ENCODE results near the gene SPIN2A. TPM values are rescaled to one million over a fixed set of nuclear protein-coding genes. Genes with fewer than 3 reads are reported as not detected.

SPIN2A gene
- total and polyA plus RNA-seq, 10 of the 15 experiments (the other 5 are each of a cell fraction or from before 2014, with no cell fraction given), result 0.09 to 0.45 (median 0.34) TPM; not detected in 1

- Histone ChIP-seq H3K36me3 (ENCODE audit: control insufficient read depth in 2 of 2, insufficient read depth in 2 of 2, low read length in 1 of 2) (no peaks in the 10 kb centered on the region), H3K4me2 (ENCODE audit: control insufficient read depth, insufficient read depth) (no peak overlapping the region), H3K4me3 (no peak overlapping the region), H3K27ac (ENCODE audit: control insufficient read depth, insufficient read depth) (no peak overlapping the region), H3K9me3 (replicated peaks; ENCODE audit: control insufficient read depth, insufficient read depth, low read length) (no peaks in the 10 kb centered on the region), H3K79me2 (ENCODE audit: control insufficient read depth, insufficient read depth, low read length) (no peaks in the 10 kb centered on the region), H2AFZ (ENCODE audit: control insufficient read depth, low read depth, low read length) (no peak overlapping the region), H3K9ac (ENCODE audit: control insufficient read depth, insufficient read depth, low read length) (no peak overlapping the region), H4K20me1 (ENCODE audit: control insufficient read depth, insufficient read depth) (no peaks in the 10 kb centered on the region), H3K4me1 (ENCODE audit: control insufficient read depth, insufficient read depth, low read length) (no peaks in the 10 kb centered on the region), H3K27me3 (replicated peaks in 1 of 2; ENCODE audit: control insufficient read depth in 2 of 2, insufficient read depth in 2 of 2, low read length in 1 of 2) (no peaks in the 10 kb centered on the region)
- ATAC-seq (no peak), DNase-seq (ENCODE audit: low read depth, low spot score) (no peak), FAIRE-seq (no peak)
- no TSS peak for BruUV-seq (replicated peaks)
- in situ Hi-C loops (cut with MboI), result no loop called here
- TF ChIP-seq SMAD5 (IDR thresholded peaks at IDR 0.05; ENCODE audit: low read depth) (no peak), CBX3 (IDR thresholded peaks at IDR 0.05; ENCODE audit: borderline replicate concordance, low read depth) (no peak), YBX1 (IDR thresholded peaks at IDR 0.05) (no peak), ZNF687 (IDR thresholded peaks at IDR 0.05) (no peak), POLR2AphosphoS5 (IDR thresholded peaks at IDR 0.05; ENCODE audit: low read length) (no peak), NFYA (IDR thresholded peaks at IDR 0.05; ENCODE audit: borderline replicate concordance, low read depth, low read length) (no peak), ATF3 (IDR thresholded peaks at IDR 0.05; ENCODE audit: borderline replicate concordance, extremely low read depth, low read depth, low read length) (no peak), BCL11A (IDR thresholded peaks at IDR 0.05; ENCODE audit: low read depth, low read length) (no peak), SIN3A (IDR thresholded peaks at IDR 0.05; ENCODE audit: low read depth, low read length) (no peak)
- TF ChIP-seq, protein P1, sequence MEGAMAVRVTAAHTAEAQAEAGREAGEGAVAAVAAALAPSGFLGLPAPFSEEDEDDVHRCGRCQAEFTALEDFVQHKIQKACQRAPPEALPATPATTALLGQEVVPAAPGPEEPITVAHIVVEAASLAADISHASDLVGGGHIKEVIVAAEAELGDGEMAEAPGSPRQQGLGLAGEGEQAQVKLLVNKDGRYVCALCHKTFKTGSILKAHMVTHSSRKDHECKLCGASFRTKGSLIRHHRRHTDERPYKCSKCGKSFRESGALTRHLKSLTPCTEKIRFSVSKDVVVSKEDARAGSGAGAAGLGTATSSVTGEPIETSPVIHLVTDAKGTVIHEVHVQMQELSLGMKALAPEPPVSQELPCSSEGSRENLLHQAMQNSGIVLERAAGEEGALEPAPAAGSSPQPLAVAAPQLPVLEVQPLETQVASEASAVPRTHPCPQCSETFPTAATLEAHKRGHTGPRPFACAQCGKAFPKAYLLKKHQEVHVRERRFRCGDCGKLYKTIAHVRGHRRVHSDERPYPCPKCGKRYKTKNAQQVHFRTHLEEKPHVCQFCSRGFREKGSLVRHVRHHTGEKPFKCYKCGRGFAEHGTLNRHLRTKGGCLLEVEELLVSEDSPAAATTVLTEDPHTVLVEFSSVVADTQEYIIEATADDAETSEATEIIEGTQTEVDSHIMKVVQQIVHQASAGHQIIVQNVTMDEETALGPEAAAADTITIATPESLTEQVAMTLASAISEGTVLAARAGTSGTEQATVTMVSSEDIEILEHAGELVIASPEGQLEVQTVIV (IDR thresholded peaks at IDR 0.05; ENCODE audit: borderline replicate concordance, partially characterized antibody), result no peak
- 23% methylated on average over 1 of the region's 1 CpG for WGBS (ENCODE audit: insufficient coverage, insufficient replicate concordance, low lambda C conversion rate, missing lambda C conversion rate)
- ChIA-PET SMC1A (ENCODE audit: uncharacterized antibody, unreplicated experiment) (no interaction called here), RAD21 (ENCODE audit: unreplicated experiment) (no interaction called here), POLR2A (no interaction called here), CTCF (no interaction called here)
- intact Hi-C loops (cut with micrococcal nuclease; ENCODE audit: unreplicated experiment), result no loop called here
Measured at GRCh38 chrX:57177070-57177469, 39.9 kb upstream of the SPIN2A start.

Data from GM12878 (cell line).